K562 treated with DMSO at 1 percent for 24 hours (cell line): ENCODE data around the gene MRPS35. TPM values are rescaled to one million over a fixed set of nuclear protein-coding genes. Genes with fewer than 3 reads are reported as not detected.

Experiments
- total RNA-seq: library from RNA; unstranded; fragments of 300-600 nt; gene quantifications from 2 replicates; pipeline ENCODE4 v1.2.3, GENCODE V29; 2022; ENCODE audit warnings: low read depth; ENCODE audit not compliant: insufficient read depth

Gene MRPS35
- total RNA-seq, result 31.5 and 32.0 TPM in 2 replicates

GRCh38 chr12:27710592-27711316 is at the start of gene MRPS35:
MRPS35 (plus strand) TSS chr12:27710832; CDS start chr12:27710844, 12 bp downstream.

GRCh38 chr12:27696293-27696652 is 14.4 kb upstream of the MRPS35 start, which contains the start of gene REP15:
REP15 (plus strand) TSS chr12:27696447; CDS start chr12:27696563, 116 bp downstream.

GRCh38 chr12:27779920-27780611 is 69.4 kb downstream of the MRPS35 start, which contains the start of the genes KLHL42 and MANSC4:
KLHL42 (plus strand) TSS chr12:27780233; CDS start chr12:27780331, 98 bp downstream.
MANSC4 (minus strand) TSS chr12:27780236; CDS start chr12:27771276, 8,960 bp downstream.

Other genes starting within 250 kb of the MRPS35 start
- 2.1 and 2.8 TPM in 2 replicates for gene PPFIBP1, start 186.6 kb upstream of the MRPS35 start, total RNA-seq
- gene REP15, start 14.4 kb upstream of the MRPS35 start, total RNA-seq, result not detected in 2 replicates
- gene KLHL42, start 69.4 kb downstream of the MRPS35 start, total RNA-seq, result 16.0 and 20.1 TPM in 2 replicates
- gene MANSC4, start 69.4 kb downstream of the MRPS35 start, total RNA-seq, result not detected in 2 replicates